ENCODE data around the gene ABCB6.
A peak's percentile ranks its signal among the peaks of the same experiment; 100 is the strongest.
"Not testable (repeated sequence)": the region's sequence is repeated elsewhere in the genome, so short reads cannot be mapped to it uniquely, and the experiment has no call there.

The ABCB6 gene

DNA sequence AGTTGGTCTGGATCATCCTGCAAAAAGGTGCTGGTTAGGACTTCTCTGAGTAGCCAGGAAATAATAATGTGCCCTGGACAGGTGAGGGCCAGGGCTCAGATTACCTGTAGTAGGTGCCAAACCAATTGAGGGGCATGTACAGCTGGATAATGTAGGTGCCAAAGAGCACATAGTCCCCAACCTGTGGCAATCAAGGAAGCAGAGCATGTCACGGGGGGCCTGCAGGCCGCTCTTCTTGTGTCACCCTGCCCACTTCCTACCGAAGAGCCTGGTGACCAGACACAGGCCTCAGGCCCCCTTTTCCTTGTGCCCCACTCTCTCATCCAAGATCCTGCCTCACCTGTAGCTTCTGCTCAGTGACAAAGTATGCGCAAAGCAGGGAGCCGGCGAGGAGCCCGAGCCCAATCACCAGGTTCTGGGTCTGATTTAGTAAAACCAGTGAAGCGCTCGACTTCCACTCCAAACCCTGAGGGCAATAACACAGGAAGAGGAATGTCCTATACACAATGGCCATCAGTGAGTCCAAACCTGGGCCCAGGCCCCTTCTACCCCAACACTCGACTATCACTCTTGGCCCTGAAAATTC lies 5.2 kb downstream of the ABCB6 start:
- no peak for DNase-seq (ENCODE audit: low spot score)

GRCh38 chr2:219213026-219213415 lies 5.7 kb downstream of the ABCB6 start:
- DNase-seq (ENCODE audit: low spot score), result no peak

DNA sequence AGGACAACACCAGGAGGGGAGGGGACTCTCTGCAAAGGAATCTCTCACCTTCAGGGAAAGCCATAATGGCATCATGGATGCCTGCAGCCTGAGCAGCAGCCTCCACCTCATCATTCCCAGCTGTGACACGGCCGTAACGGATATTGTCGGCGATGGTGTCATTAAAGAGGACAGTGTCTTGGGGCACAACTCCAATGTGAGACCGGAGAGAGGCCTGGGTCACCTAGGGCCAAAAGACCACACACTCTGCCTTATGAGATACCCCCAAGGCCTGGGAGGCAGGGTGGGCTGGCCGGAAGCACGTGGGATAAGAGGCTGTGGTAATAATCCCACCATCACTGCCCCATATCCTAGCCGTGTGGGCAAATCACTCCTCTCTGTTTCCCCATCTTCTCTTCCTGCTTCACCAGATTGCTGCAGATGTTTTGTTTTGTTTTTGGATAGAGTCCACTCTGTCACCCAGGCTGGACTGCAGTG lies 7.8 kb downstream of the ABCB6 start:
- no peak for DNase-seq (ENCODE audit: low spot score)

DNA sequence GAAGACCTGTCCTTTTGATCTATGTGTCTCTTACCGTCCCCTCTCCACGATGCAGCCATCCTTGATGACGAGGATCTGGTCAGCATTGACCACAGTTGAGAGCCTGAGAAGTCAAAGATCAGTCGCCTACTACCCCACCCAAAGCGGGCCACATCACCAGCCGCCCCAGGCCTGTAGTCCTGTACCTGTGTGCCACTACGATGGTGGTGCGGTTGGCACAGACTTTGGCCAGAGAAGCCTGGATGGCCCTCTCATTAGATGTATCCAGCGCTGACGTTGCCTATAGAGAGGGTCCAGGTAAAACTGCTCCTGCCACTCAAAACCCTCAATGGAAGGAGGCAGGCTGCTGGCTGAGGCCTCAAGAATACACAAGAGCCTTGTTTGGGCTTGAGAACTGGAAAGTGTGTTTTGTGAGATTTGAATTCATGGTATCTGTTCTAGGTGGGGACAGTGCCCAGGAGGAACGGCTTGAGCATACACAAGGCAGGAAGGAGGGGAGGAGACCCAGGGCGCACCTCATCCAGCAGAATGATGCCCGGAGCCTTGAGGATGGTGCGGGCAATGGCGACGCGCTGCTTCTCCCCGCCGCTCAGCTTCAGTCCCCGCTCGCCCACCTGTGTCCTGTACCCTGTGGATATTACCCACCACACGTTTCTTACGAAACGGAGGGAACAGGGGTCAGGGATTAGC lies 8.4 kb downstream of the ABCB6 start:
- DNase-seq (ENCODE audit: low spot score), result no peak

DNA sequence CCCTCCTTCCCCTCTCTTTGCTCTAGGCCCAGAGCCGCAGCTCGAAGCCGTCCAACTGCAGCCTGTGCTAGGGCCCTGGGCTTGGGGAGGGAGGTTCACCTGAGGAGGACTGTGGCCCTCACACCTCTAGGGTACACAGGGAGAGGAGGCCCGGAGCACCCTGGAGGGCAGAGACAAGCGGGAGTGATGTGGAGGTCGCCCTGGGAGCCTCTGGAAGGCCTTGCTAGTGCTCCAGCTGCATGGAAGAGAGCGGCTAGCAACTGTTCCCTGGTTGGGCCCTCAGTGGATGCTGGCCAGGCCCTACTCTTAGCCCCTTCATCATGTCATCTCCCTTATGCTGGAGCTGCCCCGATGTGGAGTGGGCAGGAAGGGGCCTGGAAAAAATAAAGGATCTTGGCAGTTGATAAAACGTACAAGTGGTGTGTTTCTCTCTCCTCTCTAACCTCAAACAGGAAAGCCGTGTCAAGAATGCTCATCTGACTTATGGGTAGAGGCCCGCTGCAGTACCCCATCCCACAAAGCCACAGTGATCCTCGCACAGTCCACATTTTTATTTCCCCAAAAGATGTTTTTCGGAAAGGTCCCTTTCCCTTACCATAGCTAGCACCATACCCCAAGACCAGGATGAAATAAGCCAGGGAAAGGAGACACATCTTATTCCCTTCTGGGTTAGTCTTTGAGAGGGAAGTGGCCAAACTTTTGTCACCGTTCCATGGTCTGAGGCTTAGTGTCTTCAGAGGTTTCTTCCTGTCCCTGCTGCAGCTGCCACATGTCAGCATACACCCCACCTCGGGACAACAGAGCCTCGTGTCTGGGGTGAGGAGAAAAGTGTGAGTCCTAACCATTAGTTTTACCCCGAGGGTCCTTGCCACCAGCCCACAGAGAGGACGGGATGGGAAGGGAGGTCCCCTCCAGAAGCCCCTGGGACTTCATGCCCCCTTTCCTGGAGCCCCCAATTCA lies 9.2 kb downstream of the ABCB6 start:
- DNase-seq (ENCODE audit: low spot score), result no peak

GRCh38 chr2:219207884-219208740 lies 10.6 kb downstream of the ABCB6 start:
- no peak for DNase-seq (ENCODE audit: low spot score)

DNA sequence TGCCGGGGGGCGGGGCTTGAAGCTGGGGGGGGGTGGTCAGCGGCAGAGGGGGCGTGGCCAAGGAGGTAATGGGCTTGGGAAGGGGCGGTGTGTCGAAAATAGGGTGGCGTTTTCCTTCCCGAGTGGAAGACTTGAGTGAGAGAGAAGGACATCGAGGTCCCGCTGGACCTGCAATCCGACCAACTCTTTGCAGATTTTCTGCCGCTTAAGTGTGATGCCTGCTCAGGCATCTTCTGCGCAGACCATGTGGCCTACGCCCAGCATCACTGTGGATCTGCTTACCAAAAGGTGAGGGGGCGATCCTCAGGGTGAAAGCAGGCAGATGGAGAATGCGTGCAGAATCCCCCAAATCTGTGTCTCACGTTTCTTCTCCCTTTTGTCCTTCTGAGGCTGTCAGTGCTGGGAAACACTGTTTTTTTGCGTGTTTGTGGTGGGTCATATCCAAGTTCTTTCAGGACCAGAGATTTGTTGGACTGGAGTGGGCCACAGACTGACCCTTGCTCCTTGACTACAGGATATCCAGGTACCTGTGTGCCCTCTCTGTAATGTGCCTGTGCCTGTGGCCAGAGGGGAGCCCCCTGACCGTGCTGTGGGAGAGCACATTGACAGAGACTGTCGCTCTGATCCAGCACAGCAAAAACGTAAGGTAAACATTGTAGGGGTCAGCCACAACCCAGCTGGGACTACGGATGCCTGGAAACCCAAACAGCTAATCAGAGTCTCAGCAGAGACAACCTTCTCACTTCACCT lies 11.4 kb downstream of the ABCB6 start:
- no peak for DNase-seq (ENCODE audit: low spot score)

- DNase-seq (ENCODE audit: low spot score), result peak; percentile 98
Measured at GRCh38 chr2:219206328-219207133, 12.2 kb downstream of the ABCB6 start, which contains the start of gene ZFAND2B. TSS of gene ZFAND2B (plus strand) at chr2:219206782. CDS start at chr2:219206988, 206 bp downstream.

DNA sequence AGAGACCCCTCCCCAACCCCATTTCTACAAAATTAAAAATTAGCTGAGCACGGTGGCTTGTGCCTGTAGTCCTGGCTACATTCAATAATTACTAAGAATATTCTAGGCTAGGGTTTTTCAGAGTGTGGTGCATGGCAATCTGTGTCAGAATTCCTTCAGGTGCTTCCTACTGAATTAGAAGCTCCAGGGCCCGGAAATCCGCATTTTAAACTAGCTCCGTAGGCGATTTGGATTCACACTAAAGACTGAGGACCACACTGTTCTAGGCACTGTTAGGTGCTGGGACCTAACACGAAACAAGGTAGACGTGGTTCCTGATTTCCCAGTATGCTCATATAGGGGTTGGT lies 12.8 kb downstream of the ABCB6 start:
- no peak for DNase-seq (ENCODE audit: low spot score)

DNA sequence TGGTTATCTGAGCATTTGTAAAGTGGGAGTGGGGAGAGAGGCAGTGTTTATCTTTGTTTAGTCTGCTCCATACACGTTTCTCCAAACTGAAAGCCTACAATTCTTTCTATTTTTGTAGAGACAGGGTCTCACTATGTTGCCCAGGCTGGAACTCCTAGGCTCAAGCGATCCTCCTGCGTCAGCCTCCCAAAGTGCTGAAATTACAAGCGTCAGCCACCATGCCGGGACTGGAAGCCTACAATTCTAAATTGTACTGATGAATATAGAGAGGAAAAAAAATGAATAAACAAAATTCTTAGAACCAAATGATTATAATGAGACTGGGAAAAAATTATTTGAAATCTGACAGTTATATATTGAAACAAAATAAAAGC lies 13.6 kb downstream of the ABCB6 start:
- no peak for DNase-seq (ENCODE audit: low spot score)

DNA sequence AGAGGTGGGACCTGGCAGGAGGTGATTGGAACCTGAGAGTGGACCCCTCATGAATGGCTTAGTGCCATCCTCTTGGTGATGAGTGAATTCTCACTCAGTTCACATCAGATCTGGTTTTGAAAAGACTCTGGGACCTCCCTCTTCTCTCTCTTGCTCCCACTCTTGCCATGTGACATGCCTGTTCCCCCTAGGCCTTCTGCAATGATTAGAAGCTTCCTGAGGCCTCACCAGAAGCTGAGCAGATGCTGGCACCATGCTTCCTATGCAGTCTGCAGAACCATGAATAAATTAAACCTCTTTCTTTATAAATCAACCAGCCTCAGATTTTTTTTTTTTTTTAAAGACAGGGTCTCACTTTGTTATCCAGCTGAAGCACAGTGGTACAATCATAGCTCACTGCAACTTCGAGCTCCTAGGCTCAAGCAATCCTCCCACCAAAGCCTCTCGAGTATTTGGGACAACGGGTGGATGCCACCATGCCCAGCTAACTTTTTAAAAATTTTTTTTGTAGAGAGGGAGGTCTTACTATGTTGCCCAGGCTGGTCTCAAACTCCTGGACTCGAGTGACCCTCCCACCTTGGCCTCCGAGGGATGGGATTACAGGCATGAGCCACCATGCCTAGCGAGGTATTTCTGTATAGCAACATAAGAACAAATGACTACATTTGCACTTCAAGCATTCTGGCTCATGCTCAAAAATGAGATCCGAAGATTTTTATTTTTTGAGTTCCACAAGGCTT lies 14.2 kb downstream of the ABCB6 start:
- no peak for DNase-seq (ENCODE audit: low spot score)

DNA sequence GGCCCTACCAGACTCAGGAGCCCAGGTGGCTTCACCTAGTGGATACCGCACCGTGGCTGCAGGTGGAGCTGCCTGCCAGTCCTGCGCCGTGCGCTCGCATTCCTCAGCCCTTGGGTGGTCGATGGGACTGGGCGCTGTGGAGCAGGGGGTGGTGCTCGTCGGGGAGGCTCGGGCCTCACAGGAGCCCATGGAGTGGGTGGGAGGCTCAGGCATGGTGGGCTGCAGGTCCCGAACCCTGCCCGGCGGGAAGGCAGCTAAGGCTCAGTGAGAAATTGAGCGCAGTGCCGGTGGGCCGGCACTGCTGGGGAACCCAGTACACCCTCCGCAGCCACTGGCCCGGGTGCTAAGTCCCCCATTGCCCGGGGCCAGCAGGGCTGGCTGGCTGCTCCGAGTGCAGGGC lies 17.4 kb downstream of the ABCB6 start:
- DNase-seq (ENCODE audit: low spot score), result not testable (repeated sequence)

DNA sequence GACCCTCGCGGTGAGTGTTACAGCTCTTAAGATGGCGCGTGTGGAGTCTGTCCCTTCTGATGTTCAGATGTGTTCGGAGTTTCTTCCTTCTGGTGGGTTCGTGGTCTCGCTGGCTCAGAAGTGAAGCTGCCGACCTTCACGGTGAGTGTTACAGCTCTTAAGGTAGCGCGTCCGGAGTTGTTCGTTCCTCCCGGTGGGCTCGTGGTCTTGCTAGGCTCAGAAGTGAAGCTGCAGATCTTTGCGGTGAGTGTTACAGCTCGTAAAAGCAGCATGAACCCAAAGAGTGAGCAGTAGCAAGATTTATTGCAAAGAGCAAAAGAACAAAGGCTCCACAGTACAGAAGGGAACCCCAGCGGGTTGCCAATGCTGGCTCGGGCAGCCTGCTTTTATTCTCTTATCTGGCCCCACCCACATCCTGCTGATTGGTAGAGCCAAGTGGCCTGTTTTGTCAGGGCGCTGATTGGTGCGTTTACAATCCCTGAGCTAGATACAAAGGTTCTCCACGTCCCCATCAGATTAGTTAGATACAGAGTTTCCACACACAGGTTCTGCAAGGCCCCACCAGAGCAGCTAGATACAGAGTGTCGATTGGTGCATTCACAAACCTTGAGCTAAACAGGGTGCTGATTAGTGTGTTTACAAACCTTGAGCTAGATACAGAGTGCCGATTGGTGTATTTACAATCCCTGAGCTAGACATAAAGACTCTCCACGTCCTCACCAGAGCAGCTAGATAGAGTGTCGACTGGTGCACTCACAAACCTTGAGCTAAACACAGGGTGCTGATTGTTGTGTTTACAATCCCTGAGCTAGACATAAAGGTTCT lies 18.0 kb downstream of the ABCB6 start:
- not testable (repeated sequence) for DNase-seq (ENCODE audit: low spot score)

- DNase-seq (ENCODE audit: low spot score), result no peak
Measured at GRCh38 chr2:219199470-219200211, 19.1 kb downstream of the ABCB6 start.

DNA sequence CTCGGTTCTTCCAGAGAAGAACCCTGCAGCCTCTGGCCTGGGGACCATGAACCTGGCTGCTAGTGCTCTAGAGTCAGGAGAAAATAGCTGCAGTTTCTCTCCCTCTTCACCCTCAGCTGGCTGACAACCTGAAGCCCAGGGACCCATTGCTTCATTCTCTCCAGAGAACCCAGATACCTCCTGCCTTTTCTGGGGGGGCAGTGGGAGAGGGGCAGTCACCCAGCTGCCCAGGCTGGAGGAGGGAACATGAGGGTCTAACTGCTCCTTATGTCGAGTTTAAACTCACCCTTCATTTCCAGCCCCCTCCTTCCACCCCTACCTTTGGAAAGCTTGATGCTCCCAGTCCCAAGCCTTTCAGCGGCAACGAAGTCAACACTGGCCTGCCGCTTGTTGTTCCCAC lies 19.8 kb downstream of the ABCB6 start:
- no peak for DNase-seq (ENCODE audit: low spot score)

GRCh38 chr2:219197388-219197787 lies 21.4 kb downstream of the ABCB6 start:
- DNase-seq (ENCODE audit: low spot score), result no peak

DNA sequence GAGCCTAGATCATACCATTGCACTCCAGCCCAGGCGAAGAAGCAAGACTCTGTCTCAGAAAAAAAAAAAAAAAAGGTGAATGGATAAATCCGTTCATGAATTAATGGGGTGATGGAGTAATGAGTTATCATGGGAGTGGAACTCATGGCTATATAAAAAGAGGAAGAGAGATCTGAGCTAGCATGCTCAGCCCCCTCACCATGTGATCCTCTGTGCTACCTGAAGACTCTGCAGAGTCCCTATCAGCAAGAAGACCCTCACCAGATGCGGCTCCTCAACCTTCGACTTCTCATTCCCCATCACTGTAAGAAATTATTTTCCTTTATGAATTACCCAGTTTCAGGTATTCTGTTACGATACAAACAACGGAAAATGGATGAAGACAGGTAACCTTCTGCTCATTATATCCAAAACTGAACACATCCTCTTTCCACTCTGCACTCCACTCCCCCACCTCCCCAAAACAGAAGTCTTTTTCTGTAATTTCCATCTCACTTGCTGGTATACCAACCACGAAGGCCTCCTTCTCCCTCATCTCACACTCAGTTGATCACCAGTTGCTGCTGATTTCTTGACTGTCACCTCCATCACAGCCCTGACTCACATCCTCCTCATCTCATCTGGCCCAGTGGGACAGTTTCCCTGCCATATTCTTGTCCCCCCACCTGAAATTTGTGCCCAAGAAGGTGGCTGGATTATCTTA lies 31.9 kb downstream of the ABCB6 start:
- DNase-seq (ENCODE audit: low spot score), result no peak
